Measurements from ENCODE around the gene NKIRAS1. TPM values are rescaled to one million over a fixed set of nuclear protein-coding genes. Genes with fewer than 3 reads are reported as not detected.
"Not testable (repeated sequence)": the region's sequence is repeated elsewhere in the genome, so short reads cannot be mapped to it uniquely, and the experiment has no call there.

The NKIRAS1 gene
- total RNA-seq, 1 donor from 2014 or later, result 7.1 TPM

- H3K4me3 ChIP-seq (ENCODE audit: low read depth, low read length), result no peak overlapping the region
- no peaks in the 10 kb centered on the region for H3K36me3 ChIP-seq (ENCODE audit: control insufficient read depth, insufficient read depth, low read length)
- TF ChIP-seq CTCF (IDR thresholded peaks at IDR 0.05; ENCODE audit: insufficient read depth, low read length, poor library complexity, severe bottlenecking), result no peak
- DNase-seq (ENCODE audit: low read depth), result no peak
- H3K27me3 ChIP-seq (ENCODE audit: control insufficient read depth, insufficient read depth, low read length), result no peaks in the 10 kb centered on the region
Measured at GRCh38 chr3:23859839-23860382, 56.9 kb downstream of the NKIRAS1 start.

GRCh38 chr3:23859012-23859743, 57.6 kb downstream of the NKIRAS1 start:
- Histone ChIP-seq H3K27me3 (ENCODE audit: control insufficient read depth, insufficient read depth, low read length) (no peaks in the 10 kb centered on the region), H3K36me3 (ENCODE audit: control insufficient read depth, insufficient read depth, low read length) (no peaks in the 10 kb centered on the region), H3K4me3 (ENCODE audit: low read depth, low read length) (no peak overlapping the region)
- no peak for TF ChIP-seq CTCF (IDR thresholded peaks at IDR 0.05; ENCODE audit: insufficient read depth, low read length, poor library complexity, severe bottlenecking)
- no peak for DNase-seq (ENCODE audit: low read depth)

GRCh38 chr3:23856286-23856685, 60.5 kb downstream of the NKIRAS1 start:
- DNase-seq (ENCODE audit: low read depth), result no peak
- no peaks in the 10 kb centered on the region for H3K36me3 ChIP-seq (ENCODE audit: control insufficient read depth, insufficient read depth, low read length)
- no peak for TF ChIP-seq CTCF (IDR thresholded peaks at IDR 0.05; ENCODE audit: insufficient read depth, low read length, poor library complexity, severe bottlenecking)
- H3K4me3 ChIP-seq (ENCODE audit: low read depth, low read length), result no peak overlapping the region
- H3K27me3 ChIP-seq (ENCODE audit: control insufficient read depth, insufficient read depth, low read length), result no peaks in the 10 kb centered on the region

GRCh38 chr3:23849462-23849861, 67.3 kb downstream of the NKIRAS1 start:
- not testable (repeated sequence) for H3K4me3 ChIP-seq (ENCODE audit: low read depth, low read length); H3K27me3 ChIP-seq (ENCODE audit: control insufficient read depth, insufficient read depth, low read length); DNase-seq (ENCODE audit: low read depth); H3K36me3 ChIP-seq (ENCODE audit: control insufficient read depth, insufficient read depth, low read length)

- no peak for DNase-seq (ENCODE audit: low read depth)
- no peak for TF ChIP-seq CTCF (IDR thresholded peaks at IDR 0.05; ENCODE audit: insufficient read depth, low read length, poor library complexity, severe bottlenecking)
- Histone ChIP-seq H3K27me3 (ENCODE audit: control insufficient read depth, insufficient read depth, low read length) (no peaks in the 10 kb centered on the region), H3K36me3 (ENCODE audit: control insufficient read depth, insufficient read depth, low read length) (no peaks in the 10 kb centered on the region), H3K4me3 (ENCODE audit: low read depth, low read length) (no peak overlapping the region)
Measured at GRCh38 chr3:23845326-23846216, 71.2 kb downstream of the NKIRAS1 start.

- Histone ChIP-seq H3K36me3 (ENCODE audit: control insufficient read depth, insufficient read depth, low read length) (no peaks in the 10 kb centered on the region), H3K27me3 (ENCODE audit: control insufficient read depth, insufficient read depth, low read length) (no peaks in the 10 kb centered on the region), H3K4me3 (ENCODE audit: low read depth, low read length) (no peak overlapping the region)
- DNase-seq (ENCODE audit: low read depth), result no peak
- TF ChIP-seq CTCF (IDR thresholded peaks at IDR 0.05; ENCODE audit: insufficient read depth, low read length, poor library complexity, severe bottlenecking), result no peak
Measured at GRCh38 chr3:23843869-23844268, 72.9 kb downstream of the NKIRAS1 start.

Data from kidney epithelial cell (primary cell).